GM12878 (cell line): Measurements from ENCODE around the gene TMEM151A. TPM values are rescaled to one million over a fixed set of nuclear protein-coding genes. Genes with fewer than 3 reads are reported as not detected.

ENCODE experiments used
- CEBPB ChIP-seq, 2 experiments: fragments of 150-350 bp in 1 of 2; IDR thresholded peaks; 2 replicates each; pipeline ENCODE4 v1.6.1; 2012 to 2014; ENCODE audit warnings: low read depth in 2 of 2, low read length in 2 of 2, borderline replicate concordance in 1 of 2, inconsistent platforms in 1 of 2
- CREM ChIP-seq: IDR thresholded peaks from 2 replicates; pipeline ENCODE4 v1.6.1; 2014; ENCODE audit warnings: antibody characterized with exemption, low read depth
- ETV6 ChIP-seq, 2 experiments: fragments of 450-650 bp in 1 of 2; IDR thresholded peaks in 1 of 2; conservative IDR thresholded peaks in 1 of 2; 2 replicates each; pipeline ENCODE4 v1.6.1; 2014; ENCODE audit warnings: antibody characterized with exemption in 1 of 2, borderline replicate concordance in 1 of 2, low read depth in 1 of 2, mild to moderate bottlenecking in 1 of 2, moderate library complexity in 1 of 2
- EZH2 ChIP-seq: IDR thresholded peaks from 2 replicates; pipeline ENCODE4 v1.6.1; 2012; ENCODE audit warnings: low read depth, mild to moderate bottlenecking, control low read depth, inconsistent platforms, low read length, borderline replicate concordance; ENCODE audit not compliant: control insufficient read depth
- MEF2A ChIP-seq: IDR thresholded peaks from 2 replicates; pipeline ENCODE4 v1.6.1; 2011; ENCODE audit warnings: low read depth, mild to moderate bottlenecking, low read length, moderate library complexity; ENCODE audit not compliant: insufficient read depth
- MTA2 ChIP-seq: fragments of 450-650 bp; IDR thresholded peaks from 2 replicates; pipeline ENCODE4 v1.6.1; 2016; ENCODE audit warnings: low read depth, mild to moderate bottlenecking, moderate library complexity
- NFIC ChIP-seq: IDR thresholded peaks from 2 replicates; pipeline ENCODE4 v1.6.1; 2012; ENCODE audit warnings: low read depth, mild to moderate bottlenecking, inconsistent platforms, low read length, moderate library complexity
- SIN3A ChIP-seq: IDR thresholded peaks from 2 replicates; pipeline ENCODE4 v1.6.1; 2012; ENCODE audit warnings: low read depth, low read length, improper control_type of control experiment
- TAF1 ChIP-seq: IDR thresholded peaks from 2 replicates; pipeline ENCODE4 v1.6.1; 2011; ENCODE audit warnings: mild to moderate bottlenecking, low read depth, low read length, borderline replicate concordance
- YY1 ChIP-seq: IDR thresholded peaks from 2 replicates; pipeline ENCODE4 v1.6.1; 2011; ENCODE audit warnings: low read depth, mild to moderate bottlenecking, low read length
- ZNF207 ChIP-seq: fragments of 450-650 bp; IDR thresholded peaks from 2 replicates; pipeline ENCODE4 v1.6.1; 2014; ENCODE audit warnings: antibody characterized with exemption, mild to moderate bottlenecking, borderline replicate concordance
- ZNF274 ChIP-seq: IDR thresholded peaks from one replicate; pipeline ENCODE4 v1.8.0; 2011; ENCODE audit not compliant: insufficient read length, insufficient read depth
- ZNF384 ChIP-seq: IDR thresholded peaks from 2 replicates; pipeline ENCODE4 v1.6.1; 2012; ENCODE audit warnings: low read depth, mild to moderate bottlenecking, low read length, improper control_type of control experiment, borderline replicate concordance
- ZNF592 ChIP-seq: fragments of 450-650 bp; IDR thresholded peaks from 2 replicates; pipeline ENCODE4 v1.6.1; 2017; ENCODE audit warnings: mild to moderate bottlenecking, moderate library complexity
- ZNF687 ChIP-seq: fragments of 450-650 bp; IDR thresholded peaks from 2 replicates; pipeline ENCODE4 v1.6.1; 2017; ENCODE audit warnings: mild to moderate bottlenecking, moderate library complexity
- polyA plus RNA-seq, 11 experiments: library from polyadenylated mRNA; depleted of rRNA in 4 of 11; unstranded in 6 of 11; stranded (reverse) in 5 of 11; fragments of >200 nt; fragmentation: Nextera tagmentation in 4 of 11; fragmentation: Illumina TruSeq in 1 of 11; extraction: Ambion mirVana in 4 of 11; extraction: Trizol in 1 of 11; gene quantifications; 1 replicate in 1 of 11; 2 replicates in 10 of 11; pipeline versions ENCODE4 v1.2.1 to v1.2.3, GENCODE V29; 2011 to 2016; ENCODE audit warnings: inconsistent platforms in 2 of 11, missing spikeins in 2 of 11, low read depth in 1 of 11
- total RNA-seq, 4 experiments: library from RNA; depleted of rRNA in 3 of 4; stranded (reverse); fragments of >200 nt in 3 of 4; fragmentation: Illumina TruSeq in 1 of 4; extraction: Trizol in 1 of 4; gene quantifications; 2 replicates each; pipeline versions ENCODE4 v1.2.1 to v1.2.3, GENCODE V29; 2013 to 2021
- TF ChIP-seq, protein P1 (sequence below): IDR thresholded peaks from 2 replicates; pipeline ENCODE4 v1.6.1; 2012; ENCODE audit warnings: low read depth, low read length, improper control_type of control experiment
- TF ChIP-seq, protein P2 (sequence below): fragments of 450-650 bp; IDR thresholded peaks from 2 replicates; pipeline ENCODE4 v1.6.1; 2017; ENCODE audit warnings: low read depth, mild to moderate bottlenecking, moderate library complexity

The TMEM151A gene
- total and polyA plus RNA-seq, 10 of the 15 experiments (the other 5 are each of a cell fraction or from before 2014, with no cell fraction given), result not detected

DNA sequence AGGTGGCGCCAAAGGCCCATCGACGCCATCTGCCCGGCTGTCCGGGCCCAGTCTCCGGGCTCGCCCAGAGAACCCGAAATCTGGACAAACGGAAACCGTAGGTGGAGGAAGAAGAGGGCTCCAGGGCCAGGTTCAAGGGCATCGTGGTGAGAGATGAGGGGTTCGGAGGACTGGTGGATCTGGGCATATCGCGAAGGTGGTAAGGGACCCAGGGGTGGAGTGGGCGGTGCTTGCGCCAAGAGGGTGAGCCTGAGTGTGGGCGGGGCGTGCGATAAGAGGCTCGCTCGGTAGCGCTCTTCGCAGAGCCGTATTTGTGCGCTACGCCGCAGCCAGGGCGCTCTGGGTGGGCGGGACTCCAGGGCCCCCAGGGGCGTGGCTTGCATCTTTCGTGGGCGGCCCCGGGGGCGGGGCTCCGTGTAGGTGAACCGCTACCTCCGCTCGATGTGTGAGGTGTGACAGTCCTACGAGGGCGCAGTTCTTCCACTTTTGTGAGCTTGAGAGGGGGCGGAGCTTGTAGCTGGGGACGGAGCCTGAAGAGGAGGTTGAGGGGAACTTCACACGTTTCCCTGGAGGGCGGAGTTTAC, 20.4 kb downstream of the TMEM151A start (continued):
- TF ChIP-seq TAF1, result peak; percentile 8; the same call in 1 of the 2 replicates
- no peak for TF ChIP-seq EZH2
- TF ChIP-seq SIN3A, result no peak; the same call in 1 of the 2 replicates
- TF ChIP-seq CEBPB (IDR thresholded peaks at IDR 0.05; ENCODE audit: borderline replicate concordance in 1 of 2, low read depth in 2 of 2, low read length in 2 of 2), result no peak
- TF ChIP-seq ZNF687, result peak; percentile 16; the same call in 1 of the 2 replicates
- TF ChIP-seq ZNF592, result peak; percentile 87; the same call in 1 of the 2 replicates
- TF ChIP-seq MEF2A, result no peak
- peak; percentile 36; the same call in 1 of the 2 replicates for TF ChIP-seq MTA2
- TF ChIP-seq NFIC, result no peak
- 0 out of 2 replicates have a peak, but pooled peaks have one; percentile 3 for TF ChIP-seq CREM
- peak; percentile 94 for TF ChIP-seq ZNF207
- TF ChIP-seq, protein P1, sequence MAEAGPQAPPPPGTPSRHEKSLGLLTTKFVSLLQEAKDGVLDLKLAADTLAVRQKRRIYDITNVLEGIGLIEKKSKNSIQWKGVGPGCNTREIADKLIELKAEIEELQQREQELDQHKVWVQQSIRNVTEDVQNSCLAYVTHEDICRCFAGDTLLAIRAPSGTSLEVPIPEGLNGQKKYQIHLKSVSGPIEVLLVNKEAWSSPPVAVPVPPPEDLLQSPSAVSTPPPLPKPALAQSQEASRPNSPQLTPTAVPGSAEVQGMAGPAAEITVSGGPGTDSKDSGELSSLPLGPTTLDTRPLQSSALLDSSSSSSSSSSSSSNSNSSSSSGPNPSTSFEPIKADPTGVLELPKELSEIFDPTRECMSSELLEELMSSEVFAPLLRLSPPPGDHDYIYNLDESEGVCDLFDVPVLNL, result no peak
- TF ChIP-seq, protein P2, sequence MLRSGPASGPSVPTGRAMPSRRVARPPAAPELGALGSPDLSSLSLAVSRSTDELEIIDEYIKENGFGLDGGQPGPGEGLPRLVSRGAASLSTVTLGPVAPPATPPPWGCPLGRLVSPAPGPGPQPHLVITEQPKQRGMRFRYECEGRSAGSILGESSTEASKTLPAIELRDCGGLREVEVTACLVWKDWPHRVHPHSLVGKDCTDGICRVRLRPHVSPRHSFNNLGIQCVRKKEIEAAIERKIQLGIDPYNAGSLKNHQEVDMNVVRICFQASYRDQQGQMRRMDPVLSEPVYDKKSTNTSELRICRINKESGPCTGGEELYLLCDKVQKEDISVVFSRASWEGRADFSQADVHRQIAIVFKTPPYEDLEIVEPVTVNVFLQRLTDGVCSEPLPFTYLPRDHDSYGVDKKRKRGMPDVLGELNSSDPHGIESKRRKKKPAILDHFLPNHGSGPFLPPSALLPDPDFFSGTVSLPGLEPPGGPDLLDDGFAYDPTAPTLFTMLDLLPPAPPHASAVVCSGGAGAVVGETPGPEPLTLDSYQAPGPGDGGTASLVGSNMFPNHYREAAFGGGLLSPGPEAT, result peak; percentile 35
- TF ChIP-seq ETV6 (conservative IDR thresholded peaks at IDR 0.05 in 1 of 2, IDR thresholded peaks at IDR 0.05 in 1 of 2; ENCODE audit: borderline replicate concordance in 1 of 2, low read depth in 1 of 2), result 0 out of 4 replicates have a peak, but pooled peaks of 1 of the 2 experiments have one; percentile 8
- TF ChIP-seq YY1, result peak; percentile 79
- TF ChIP-seq ZNF274, result no peak
- no peak for TF ChIP-seq ZNF384
